Heart right ventricle (tissue), 16 donors: ENCODE data around the gene SPR. TPM values are rescaled to one million over a fixed set of nuclear protein-coding genes. Genes with fewer than 3 reads are reported as not detected.
A peak's percentile ranks its signal among the peaks of the same experiment; 100 is the strongest.

Source experiments
- ATAC-seq, 8 donors: fragments of 200-7000 bp; cut with Tn5 transposase; one replicate each; pipeline ENCODE4 v1.9.1; 2020; ENCODE audit warnings: mild to moderate bottlenecking in 8 of 8, moderate library complexity in 8 of 8, moderate number of reproducible peaks in 1 of 8
- DNase-seq, 2 donors: peaks; one replicate each; pipeline ENCODE4 v3.0.0-alpha.2; 2020
- H3K27ac ChIP-seq, 10 donors: fragments of 200-600 bp; sonication (generic) in 2 of 10; one replicate each; pipeline versions ENCODE4 v1.5.0 to v1.8.0; 2020 to 2022; ENCODE audit warnings: mild to moderate bottlenecking in 3 of 10
- H3K27me3 ChIP-seq, 7 donors: fragments of 200-600 bp; one replicate each; pipeline ENCODE4 v1.8.0; 2021 to 2022; ENCODE audit warnings: mild to moderate bottlenecking in 2 of 7
- H3K36me3 ChIP-seq, 9 donors: fragments of 200-600 bp; sonication (generic) in 1 of 9; one replicate each; pipeline versions ENCODE4 v1.5.0 to v1.8.0; 2020 to 2022; ENCODE audit warnings: mild to moderate bottlenecking in 2 of 9
- H3K4me1 ChIP-seq, 9 donors: fragments of 200-600 bp; sonication (generic) in 1 of 9; one replicate each; pipeline versions ENCODE4 v1.5.0 to v1.8.0; 2020 to 2022; ENCODE audit warnings: mild to moderate bottlenecking in 4 of 9
- H3K4me3 ChIP-seq, 10 donors: fragments of 200-600 bp; sonication (generic) in 2 of 10; one replicate each; pipeline versions ENCODE4 v1.5.0 to v1.8.0; 2020 to 2022; ENCODE audit warnings: mild to moderate bottlenecking in 7 of 10, moderate library complexity in 2 of 10
- H3K9me3 ChIP-seq, 11 donors: fragments of 200-600 bp in 10 of 11; sonication (generic) in 2 of 11; one replicate each; pipeline versions ENCODE4 v1.5.0 to v1.8.0; 2013 to 2022; ENCODE audit warnings: mild to moderate bottlenecking in 2 of 11, control low read depth in 1 of 11, moderate library complexity in 1 of 11
- CTCF ChIP-seq, 9 donors: fragments of 200-600 bp; sonication (generic) in 2 of 9; IDR thresholded peaks; one replicate each; pipeline versions ENCODE4 v1.5.0 to v1.8.0; 2021 to 2022; ENCODE audit warnings: antibody characterized with exemption in 9 of 9, mild to moderate bottlenecking in 5 of 9, moderate library complexity in 1 of 9
- WGBS, 2 donors: extraction: QIAGEN DNeasy Blood & Tissue Kit; methylation state at CpG; one replicate each; pipeline ENCODE4 v1.1.7; 2013; ENCODE audit warnings: inconsistent platforms in 1 of 2; 5-methylcytosine and 5-hydroxymethylcytosine counted together
- intact Hi-C, 10 donors: fragments of 100-400 bp; cut with DNase I; formaldehyde crosslinking; loops; one replicate each; pipeline versions ENCODE4 v1.11.1 to v1.14.2; 2022
- polyA plus RNA-seq, 2 donors: library from polyadenylated mRNA; stranded (reverse); fragments of 200-250 nt; gene quantifications; one replicate each; pipeline ENCODE4 v1.2.3, GENCODE V29; 2013
- total RNA-seq, 10 donors: library from RNA; stranded (reverse); fragmentation: NEBNext Ultra II Directional in 3 of 10; extraction: Animal tissue kit (Norgen Biotek cat#: 25700) in 3 of 10; gene quantifications; one replicate each; pipeline versions ENCODE4 v1.2.1 to v1.2.4, GENCODE V29; 2021 to 2023
- donor health status: Arrhythmogenic right ventricular cardiomyopathy.
- donor health status: ischemic (EF 13 %, LVEDD 7.1; RV severe dilation, severe dysfunction).
- donor health status: healthy with polysubstance abuse.
- donor health status: DM: no; HTN: yes; CAD: no.
- donor health status: DM: no; HTN: no; CAD: no.
- donor health status: ischemic (EF 25% LVEDD 6.9; RV normal size, moderate dysfunction).
- donor health status: ischemic (EF 25% LVEDD 5.7; RV mildly dilated, moderate dysfunction).
- donor health status: healthy.
- donor health status: DM: yes; HTN: yes; CAD: no.
- donor health status: Ischemic cardiomyopathy.
- donor health status: ischemic (EF 35%, LVEDD 5.7; RV mildly dilated, moderate dysfunction).
- donor health status: nonischemic (EF 11% LVEDD 7.7; RV severe dilation, severe dysfunction).
- donor health status: DM: yes; HTN: yes; CAD: no.
- donor health status: PGD.
- donor health status: ischemic (EF 29% LVEDD 5.4; RV normal size, mild dysfunction).
- donor health status: nonischemic (EF 23%, LVEDD 6.1; RV moderate dilation, normal function).

The SPR gene
- total and polyA plus RNA-seq, 12 donors = 24.0 to 55.4 (median 39.3) TPM

- 10 to 22% methylated on average over 11 of the region's 11 CpGs for WGBS, 2 donors
- DNase-seq (peak; percentile 57 to 67), ATAC-seq (peak; percentile 67 to 89 (median 78))
- Histone ChIP-seq H3K36me3 (peaks cover 0 to 35% (median 0%) of the 10 kb centered on the region in 9 donors), H3K4me1 (peaks cover 12 to 53% (median 32%) of the 10 kb centered on the region in 9 donors), H3K27ac (no peak overlapping the region), H3K4me3 (no peak overlapping the region), H3K27me3 (peaks cover 0 to 34% (median 19%) of the 10 kb centered on the region in 7 donors), H3K9me3 (no peaks in the 10 kb centered on the region)
- intact Hi-C loops = loop anchor here (1.0 to 10.0 kb wide), 12 partner anchors 80 to 285 kb away; partner anchors contain the start of gene SFXN5 (in 4 of the 10)
- TF ChIP-seq CTCF (IDR thresholded peaks at IDR 0.05) = peak; percentile 60 to 81 (median 76)
Measured at GRCh38 chr2:72892506-72893173, 5.4 kb downstream of the SPR start.

- TF ChIP-seq CTCF (IDR thresholded peaks at IDR 0.05) = peak; percentile 34 to 72 (median 65)
- peaks cover 5 to 42% (median 22%) of the 10 kb centered on the region in 9 donors for H3K4me1 ChIP-seq
- H3K27ac ChIP-seq = no peak overlapping the region
- ATAC-seq (peak; percentile 54 to 87 (median 76)), DNase-seq (peak; percentile 44 to 51)
- intact Hi-C loops = loop anchor here (2.0 to 10.0 kb wide), 11 partner anchors 79 to 284 kb away; partner anchors contain the start of gene SFXN5 (in 4 of the 10)
- no peaks in the 10 kb centered on the region for H3K9me3 ChIP-seq
- H3K4me3 ChIP-seq = no peak overlapping the region
- H3K36me3 ChIP-seq = peaks cover 0 to 35% (median 0%) of the 10 kb centered on the region in 9 donors
- peaks cover 0 to 44% (median 24%) of the 10 kb centered on the region in 7 donors for H3K27me3 ChIP-seq
- 43 to 48% methylated on average over 15 of the region's 15 CpGs for WGBS, 2 donors
Measured at GRCh38 chr2:72893594-72894319, 6.5 kb downstream of the SPR start.

GRCh38 chr2:72894514-72894913 lies 7.3 kb downstream of the SPR start:
- Histone ChIP-seq H3K4me1 (peaks cover 2 to 34% (median 18%) of the 10 kb centered on the region in 9 donors), H3K27ac (no peak overlapping the region), H3K27me3 (peaks cover 0 to 45% (median 25%) of the 10 kb centered on the region in 7 donors), H3K4me3 (no peak overlapping the region), H3K9me3 (no peaks in the 10 kb centered on the region), H3K36me3 (peaks cover 0 to 29% (median 0%) of the 10 kb centered on the region in 9 donors)
- intact Hi-C loops = loop anchor here (5.0 to 10.0 kb wide), 8 partner anchors 78 to 283 kb away; partner anchors contain the start of gene SFXN5 (in 4 of the 10)
- no peak for TF ChIP-seq CTCF (IDR thresholded peaks at IDR 0.05)
- no peak for ATAC-seq
- DNase-seq = no peak
- 89 to 92% methylated on average over 9 of the region's 9 CpGs for WGBS, 2 donors

- ATAC-seq (no peak), DNase-seq (no peak)
- Histone ChIP-seq H3K4me3 (no peak overlapping the region), H3K36me3 (peaks cover 0 to 23% (median 0%) of the 10 kb centered on the region in 9 donors), H3K9me3 (no peaks in the 10 kb centered on the region), H3K27me3 (peaks cover 0 to 46% (median 27%) of the 10 kb centered on the region in 7 donors), H3K4me1 (peaks cover 2 to 28% (median 12%) of the 10 kb centered on the region in 9 donors), H3K27ac (no peak overlapping the region)
- WGBS, 2 donors = 8 to 15% methylated on average over 4 of the region's 4 CpGs
- intact Hi-C loops = loop anchor here in 9 of 10 donors (5.0 to 10.0 kb wide), 5 partner anchors 77 to 190 kb away; partner anchors contain the start of gene SFXN5 (in 4 of the 9)
- TF ChIP-seq CTCF (IDR thresholded peaks at IDR 0.05) = no peak
Measured at GRCh38 chr2:72895154-72895553, 7.9 kb downstream of the SPR start.
